Measurements from ENCODE around the gene NEURL1B.

DNA sequence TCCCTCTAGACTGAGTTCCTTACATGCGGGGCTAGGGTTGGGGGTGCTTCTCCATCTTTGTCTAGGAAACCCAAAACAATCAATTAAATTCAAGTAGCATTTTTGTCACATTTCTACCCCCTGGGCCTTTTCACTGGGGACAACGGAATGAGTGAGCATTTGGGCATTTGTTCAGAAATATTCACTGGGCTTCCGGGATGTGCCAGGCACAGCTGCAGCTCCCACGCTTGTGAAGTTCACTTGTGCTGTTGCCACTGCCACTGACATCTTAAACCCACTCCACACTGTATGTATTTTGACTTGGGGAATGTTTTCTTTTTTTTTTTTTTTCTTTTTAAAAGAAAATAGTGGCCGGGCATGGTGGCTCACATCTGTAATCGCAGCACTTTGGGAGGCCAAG, 98.3 kb downstream of the NEURL1B start:
- TF ChIP-seq, protein P1, sequence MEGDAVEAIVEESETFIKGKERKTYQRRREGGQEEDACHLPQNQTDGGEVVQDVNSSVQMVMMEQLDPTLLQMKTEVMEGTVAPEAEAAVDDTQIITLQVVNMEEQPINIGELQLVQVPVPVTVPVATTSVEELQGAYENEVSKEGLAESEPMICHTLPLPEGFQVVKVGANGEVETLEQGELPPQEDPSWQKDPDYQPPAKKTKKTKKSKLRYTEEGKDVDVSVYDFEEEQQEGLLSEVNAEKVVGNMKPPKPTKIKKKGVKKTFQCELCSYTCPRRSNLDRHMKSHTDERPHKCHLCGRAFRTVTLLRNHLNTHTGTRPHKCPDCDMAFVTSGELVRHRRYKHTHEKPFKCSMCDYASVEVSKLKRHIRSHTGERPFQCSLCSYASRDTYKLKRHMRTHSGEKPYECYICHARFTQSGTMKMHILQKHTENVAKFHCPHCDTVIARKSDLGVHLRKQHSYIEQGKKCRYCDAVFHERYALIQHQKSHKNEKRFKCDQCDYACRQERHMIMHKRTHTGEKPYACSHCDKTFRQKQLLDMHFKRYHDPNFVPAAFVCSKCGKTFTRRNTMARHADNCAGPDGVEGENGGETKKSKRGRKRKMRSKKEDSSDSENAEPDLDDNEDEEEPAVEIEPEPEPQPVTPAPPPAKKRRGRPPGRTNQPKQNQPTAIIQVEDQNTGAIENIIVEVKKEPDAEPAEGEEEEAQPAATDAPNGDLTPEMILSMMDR (conservative IDR thresholded peaks at IDR 0.05), result no peak
- TF ChIP-seq ZFX (IDR thresholded peaks at IDR 0.05), result no peak
